Stimulated activated CD8-positive, alpha-beta memory T cell treated with anti-CD3 and anti-CD28 coated beads, Interleukin-4, amount 100 ng/mL, for 4 hours (primary cell): ENCODE results near the gene ITPR1.

Experiments
- DNase-seq, 2 donors: peaks; one replicate each; pipeline ENCODE4 v3.0.0-alpha.2; 2020; ENCODE audit warnings: low read depth in 2 of 2, low spot score in 1 of 2

ITPR1 gene

GRCh38 chr3:4880850-4881249, 387.7 kb downstream of the ITPR1 start:
- DNase-seq: no peak

GRCh38 chr3:4882548-4882947, 389.4 kb downstream of the ITPR1 start:
- no peak for DNase-seq

- DNase-seq: no peak
Measured at GRCh38 chr3:4883011-4883410, 389.9 kb downstream of the ITPR1 start.

- DNase-seq: no peak
Measured at GRCh38 chr3:4884888-4885287, 391.7 kb downstream of the ITPR1 start.

- no peak for DNase-seq
Measured at GRCh38 chr3:4885316-4885715, 392.2 kb downstream of the ITPR1 start.

GRCh38 chr3:4886448-4886847, 393.3 kb downstream of the ITPR1 start:
- no peak for DNase-seq

- DNase-seq: no peak
Measured at GRCh38 chr3:4887177-4887576, 394.0 kb downstream of the ITPR1 start.

GRCh38 chr3:4888913-4889846, 396.0 kb downstream of the ITPR1 start:
- no peak for DNase-seq

- no peak for DNase-seq
Measured at GRCh38 chr3:4889896-4890295, 396.7 kb downstream of the ITPR1 start.

- no peak for DNase-seq
Measured at GRCh38 chr3:4894891-4895530, 401.9 kb downstream of the ITPR1 start.

- DNase-seq: no peak
Measured at GRCh38 chr3:4895838-4896237, 402.7 kb downstream of the ITPR1 start.
